Measurements from ENCODE around the gene SIM1.

SIM1 gene

DNA sequence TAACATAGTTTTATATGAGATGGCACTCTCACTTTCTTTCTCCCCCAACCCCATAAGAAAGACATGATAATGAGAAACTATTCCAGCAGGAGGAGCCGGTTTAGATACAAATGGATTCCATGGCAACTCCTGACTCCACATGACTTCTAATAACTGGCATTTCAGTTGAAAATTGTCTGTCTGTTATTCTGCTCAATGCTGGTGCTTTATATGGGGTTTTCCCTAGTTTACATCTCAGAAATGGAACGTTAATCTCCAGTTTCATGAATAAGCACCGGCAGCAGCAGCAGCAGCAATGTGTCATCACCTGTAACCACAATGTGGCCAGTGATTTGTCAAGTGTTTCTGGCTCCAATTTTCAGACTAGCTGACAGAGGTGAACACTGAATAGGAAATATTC lies 8.0 kb upstream of the SIM1 start:
- DNase-seq (ENCODE audit: low read depth): no peak

DNA sequence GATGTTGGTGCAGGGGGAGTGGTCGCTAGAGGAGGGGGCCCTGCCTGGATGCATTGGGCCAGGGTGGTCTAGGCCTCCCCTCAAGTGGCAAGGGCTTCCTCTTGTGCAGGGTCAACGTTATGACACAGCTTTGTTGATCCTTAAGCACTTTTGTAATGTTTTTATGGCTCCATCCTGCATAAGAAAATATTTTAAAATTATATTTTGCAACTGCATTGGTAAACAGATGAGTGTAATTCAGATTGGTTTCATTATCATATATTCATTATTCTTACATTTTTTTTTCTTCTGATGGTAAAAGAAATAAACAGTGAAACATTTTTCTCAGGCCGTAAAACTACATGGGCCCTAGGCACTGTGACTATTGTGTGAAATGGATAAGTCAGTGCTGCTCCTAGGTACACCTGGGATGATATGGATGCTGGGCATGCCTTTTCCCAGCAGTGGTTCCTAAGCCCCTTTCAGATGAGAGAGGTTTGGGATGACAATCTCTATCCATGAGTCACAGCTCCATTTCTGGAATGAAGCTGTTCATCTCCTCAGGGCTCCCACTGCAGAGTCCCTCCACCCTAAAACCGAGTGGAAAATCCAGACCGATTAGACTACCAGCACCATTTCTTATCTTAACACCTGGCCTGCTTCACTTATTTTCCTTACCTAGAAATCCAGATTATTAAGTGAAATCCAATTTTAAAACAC lies 5.8 kb upstream of the SIM1 start:
- no peak for DNase-seq (ENCODE audit: low read depth)

DNA sequence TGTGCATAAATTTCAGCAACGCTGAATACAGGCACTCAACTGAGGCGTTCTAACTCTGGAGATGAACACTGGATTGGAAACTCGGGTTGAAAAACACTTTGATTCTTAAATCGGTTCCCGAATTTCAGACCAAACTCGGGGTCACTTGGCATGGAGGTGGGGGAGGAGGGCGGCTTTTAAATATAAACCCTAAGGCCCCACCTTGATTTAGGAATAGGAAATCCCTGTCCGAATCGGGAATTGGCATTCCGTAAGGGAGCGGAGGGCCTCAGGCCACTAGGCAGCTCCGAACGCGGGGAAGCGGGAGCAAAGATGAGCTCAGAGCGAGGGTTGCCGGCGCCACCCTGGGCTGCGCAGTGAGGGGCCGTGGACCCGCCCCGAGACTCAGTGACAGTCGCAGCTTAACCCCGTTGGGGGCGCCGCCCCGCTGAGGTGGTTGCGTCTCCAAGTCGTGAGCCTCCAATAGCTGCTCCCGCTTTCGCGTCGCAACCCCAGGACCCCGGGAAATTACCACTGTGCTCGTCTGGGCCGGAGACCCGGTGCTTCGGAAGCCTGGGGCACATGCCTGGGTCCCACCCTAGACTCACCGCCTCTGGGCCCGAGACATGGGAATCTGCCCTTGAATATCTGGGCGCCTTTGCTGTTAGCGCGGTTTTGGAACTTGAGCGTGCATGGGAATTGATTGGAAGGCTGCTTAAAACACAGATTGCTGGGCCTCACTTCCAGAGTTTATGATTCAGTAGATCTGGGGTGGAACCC lies 4.6 kb upstream of the SIM1 start:
- DNase-seq (ENCODE audit: low read depth): no peak

DNA sequence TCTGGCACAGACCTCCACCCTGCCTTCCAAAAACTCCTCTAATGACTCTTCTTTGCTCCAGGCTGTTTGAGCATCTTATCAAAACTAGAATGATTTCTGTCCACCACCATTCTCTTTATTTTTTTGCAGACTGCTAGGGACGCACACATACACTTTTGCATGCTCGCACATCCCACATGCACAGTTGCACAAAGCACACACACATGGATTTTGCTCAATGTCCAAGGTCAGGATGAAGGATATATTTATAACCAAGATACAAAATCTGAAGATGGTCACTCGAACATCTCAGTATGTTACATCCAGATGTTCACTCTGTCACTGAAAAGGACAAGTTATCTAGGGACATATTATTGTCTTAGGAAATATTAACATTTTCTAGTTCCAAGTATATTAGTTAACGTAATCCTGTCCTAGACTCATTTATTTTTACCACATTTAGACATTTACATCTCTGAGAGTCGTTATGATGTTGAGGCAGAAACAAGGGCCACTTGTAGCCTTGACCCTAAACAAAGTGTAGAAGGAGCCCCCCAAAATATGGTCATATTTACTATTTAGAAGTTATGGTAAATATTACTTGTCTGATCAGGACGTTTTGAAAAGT lies 3.4 kb upstream of the SIM1 start:
- no peak for DNase-seq (ENCODE audit: low read depth)

DNA sequence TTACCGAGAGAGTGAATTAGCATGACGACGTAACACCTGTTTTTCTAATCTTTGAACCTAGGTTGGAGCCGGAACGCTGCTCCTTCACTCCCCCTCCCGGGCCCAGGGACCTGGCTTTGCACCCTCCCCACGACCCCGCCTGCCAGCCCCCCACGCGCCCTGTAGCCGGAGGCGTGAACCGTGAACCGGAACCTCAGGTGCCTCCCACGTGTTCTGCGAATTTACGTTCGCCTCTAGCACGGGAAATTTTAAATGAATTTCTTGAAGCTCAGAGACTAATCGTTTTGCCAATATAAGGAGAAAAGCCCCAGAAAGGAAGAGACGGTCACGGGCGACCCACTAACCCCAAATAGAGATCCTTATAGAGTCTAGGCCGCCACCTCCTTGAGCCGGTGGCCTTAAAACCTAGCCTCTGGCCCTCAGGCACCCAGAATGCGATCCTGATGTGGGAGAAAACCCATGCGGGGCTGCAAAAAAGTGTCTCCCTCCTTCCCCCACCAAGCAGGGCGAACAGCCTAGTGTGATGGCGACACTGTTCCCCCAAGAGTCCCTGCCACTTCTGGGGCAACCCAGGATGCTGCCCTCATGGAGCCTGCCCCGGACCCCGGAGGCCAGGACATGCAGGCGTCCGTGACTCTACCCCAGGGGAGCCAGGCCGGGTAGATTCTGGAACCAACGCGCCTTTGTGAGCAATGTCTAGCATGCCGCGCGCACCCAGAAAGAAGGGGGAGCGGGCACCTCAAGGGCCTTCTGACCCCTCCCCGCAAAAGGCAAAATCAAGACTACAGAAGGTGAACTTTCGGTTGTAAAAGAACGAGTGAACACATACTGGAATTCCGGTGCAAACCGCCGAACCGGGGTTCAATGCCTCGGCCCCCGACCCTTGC lies 2.7 kb upstream of the SIM1 start:
- DNase-seq (ENCODE audit: low read depth): no peak

DNA sequence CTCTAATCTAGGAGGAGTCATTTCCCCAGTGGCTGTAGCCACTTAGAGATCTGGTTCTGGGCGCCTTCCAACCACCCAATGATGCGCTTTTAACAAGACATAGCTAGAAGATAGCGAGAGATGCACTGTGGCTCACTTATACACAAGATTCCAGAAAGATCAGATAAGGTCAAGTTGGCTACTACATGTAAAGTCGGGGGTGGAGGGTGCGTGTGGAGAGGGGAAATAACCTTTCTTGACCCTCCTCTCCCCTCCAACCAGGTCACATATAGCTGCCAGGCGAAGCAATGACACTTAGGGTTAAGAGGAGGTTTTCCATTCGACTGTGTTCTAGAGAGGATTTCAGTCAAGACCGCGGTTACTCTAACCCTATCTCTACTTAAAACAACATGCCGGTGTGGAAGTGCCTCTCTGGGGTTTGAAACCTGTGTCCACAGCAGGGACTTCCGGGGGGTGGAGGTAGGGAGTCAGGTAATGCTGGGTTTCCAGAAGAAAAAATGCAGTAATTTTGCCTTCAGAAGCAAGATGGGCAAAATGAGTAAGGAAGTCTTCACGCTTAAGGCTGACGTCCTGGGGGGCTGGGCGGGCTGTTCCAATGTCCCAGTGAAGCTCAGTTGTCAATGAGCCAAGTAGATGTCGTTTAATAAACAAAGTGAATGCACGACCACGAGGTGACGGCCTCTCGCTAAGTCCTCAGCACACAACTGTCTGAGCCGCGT lies 1.8 kb upstream of the SIM1 start:
- DNase-seq (ENCODE audit: low read depth): no peak

DNA sequence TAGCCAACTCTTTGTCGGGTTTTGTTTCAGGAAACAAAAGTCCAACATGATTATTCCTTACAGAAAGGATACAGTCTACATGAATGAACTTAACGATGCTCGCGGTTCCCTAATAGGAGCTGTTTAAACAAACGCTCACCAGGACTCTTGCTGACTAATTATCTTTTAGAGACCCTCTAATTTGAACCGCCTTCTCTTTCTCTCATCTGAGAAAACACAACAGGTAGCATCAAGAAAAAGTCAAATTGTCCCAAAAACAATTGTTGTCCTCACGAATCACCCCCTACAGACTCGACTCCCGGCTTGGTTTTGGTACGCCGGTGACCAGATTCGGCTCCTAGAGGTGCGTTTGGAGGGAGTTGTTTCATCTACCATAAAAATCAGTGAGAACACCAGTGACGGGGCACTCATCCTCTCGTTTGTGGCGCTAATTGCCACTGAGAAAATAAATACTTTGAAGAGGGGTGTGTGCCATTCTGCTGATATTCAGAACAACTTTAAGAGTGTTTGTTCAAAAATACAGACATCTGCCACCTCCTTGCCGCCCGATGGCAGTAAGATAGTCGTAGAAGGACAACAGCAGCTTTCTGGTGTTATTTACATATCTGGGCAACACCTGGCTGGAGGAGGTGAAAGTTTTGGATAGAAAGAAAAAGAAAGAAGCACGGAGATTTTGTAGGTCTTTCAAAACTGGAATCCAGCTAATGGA lies 1.1 kb upstream of the SIM1 start:
- DNase-seq (ENCODE audit: low read depth): no peak

DNA sequence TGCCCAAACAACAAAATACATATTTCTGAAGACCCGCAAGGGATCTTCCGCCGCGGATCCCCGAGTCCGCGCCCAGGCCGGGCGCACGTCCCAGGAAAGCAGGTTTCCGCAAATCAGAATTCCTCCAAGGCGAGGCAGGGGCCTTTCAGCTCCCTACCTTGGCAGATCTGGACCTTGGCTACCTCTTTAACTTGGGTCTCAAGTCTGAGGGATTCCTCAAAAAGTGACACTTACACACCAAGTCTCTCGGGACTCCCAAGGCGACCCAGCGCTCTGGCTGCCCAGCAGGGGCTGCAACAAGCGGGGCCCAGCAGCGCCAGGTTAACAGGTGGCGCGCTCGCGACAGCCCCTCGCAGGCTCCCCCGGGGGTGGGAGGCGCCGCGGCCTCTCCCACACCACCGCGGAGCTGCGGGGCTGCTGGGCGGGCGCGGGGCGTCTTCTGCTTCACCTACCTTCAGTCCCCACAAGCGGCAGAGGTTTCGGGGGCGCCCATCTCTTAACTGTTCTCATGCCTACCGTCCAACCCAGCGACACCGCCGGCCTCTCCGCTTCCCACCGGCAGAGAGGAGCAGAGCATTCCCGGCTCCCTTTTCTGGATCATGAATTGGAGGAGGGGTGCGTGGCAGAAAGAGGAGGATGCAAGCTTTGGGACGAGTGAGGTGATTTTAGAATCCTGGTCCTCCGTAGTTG lies 414 bp downstream of the SIM1 start:
- no peak for DNase-seq (ENCODE audit: low read depth)

DNA sequence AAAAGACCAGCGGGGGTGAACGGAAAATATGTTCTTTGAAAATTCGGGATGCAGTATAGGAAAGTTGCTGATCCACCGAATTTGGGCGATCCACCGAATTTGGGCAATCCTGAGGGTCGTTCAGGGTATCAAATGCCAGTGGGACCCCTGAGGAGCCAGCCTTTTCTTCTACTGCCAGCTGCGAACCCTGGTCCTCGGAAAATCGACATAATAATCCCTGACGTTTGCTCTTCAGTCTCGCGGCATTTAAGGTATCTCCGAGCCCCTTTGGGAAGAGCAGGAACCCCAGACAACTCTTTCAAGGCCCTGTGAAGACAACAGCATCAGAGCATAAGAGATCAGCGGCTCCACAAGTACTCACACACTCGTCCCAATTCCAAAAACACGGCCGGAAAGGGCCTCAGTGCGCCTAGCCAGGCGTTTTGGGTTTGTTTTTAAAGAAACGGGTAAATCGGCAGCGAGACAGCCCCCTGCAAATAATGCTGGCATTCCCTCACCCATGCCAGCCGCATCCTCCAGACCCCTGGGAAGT lies 1.0 kb downstream of the SIM1 start:
- no peak for DNase-seq (ENCODE audit: low read depth)

DNA sequence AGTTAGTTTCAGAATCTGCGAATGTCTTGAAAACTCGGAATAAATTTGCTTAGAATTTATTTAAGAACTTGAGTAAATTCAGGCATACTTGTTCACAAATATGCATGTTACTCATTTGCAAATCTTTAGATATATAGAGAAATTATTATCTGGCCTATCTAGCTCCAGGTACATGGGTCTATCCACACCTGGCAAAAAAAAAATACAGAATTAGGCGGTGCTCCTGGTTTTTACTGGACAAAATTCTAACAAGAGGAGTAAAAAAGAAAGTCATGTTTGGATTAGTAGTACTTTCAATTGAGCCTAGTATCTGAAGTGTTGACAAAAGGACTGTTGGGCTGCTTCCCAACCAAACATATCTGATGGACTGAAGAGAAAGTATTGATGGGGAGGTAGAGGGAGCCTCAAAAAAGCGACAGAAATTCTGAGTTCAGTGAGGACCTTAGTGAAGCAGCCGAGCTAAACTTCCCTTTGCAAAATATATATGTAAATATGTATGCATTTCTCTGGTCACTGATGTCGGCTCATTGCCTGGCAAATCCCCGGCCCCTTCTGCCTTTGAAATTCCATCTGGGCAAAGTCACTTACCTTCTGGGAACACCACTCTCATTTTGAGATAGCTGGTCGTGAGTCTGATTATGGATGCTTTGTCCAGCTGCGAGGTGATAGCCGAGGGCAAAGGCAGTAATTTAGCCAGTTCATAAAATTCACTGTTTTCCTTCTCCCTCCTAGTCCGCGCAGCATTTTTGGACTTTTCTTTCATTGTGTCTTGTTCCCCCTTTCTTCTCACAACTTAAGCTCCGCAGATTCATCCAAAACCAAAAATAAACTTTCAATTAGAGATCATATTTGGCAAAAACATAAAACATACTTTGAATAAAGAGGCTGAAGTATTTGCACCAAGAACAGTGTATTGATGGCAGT lies 1.8 kb downstream of the SIM1 start:
- DNase-seq (ENCODE audit: low read depth): no peak

DNA sequence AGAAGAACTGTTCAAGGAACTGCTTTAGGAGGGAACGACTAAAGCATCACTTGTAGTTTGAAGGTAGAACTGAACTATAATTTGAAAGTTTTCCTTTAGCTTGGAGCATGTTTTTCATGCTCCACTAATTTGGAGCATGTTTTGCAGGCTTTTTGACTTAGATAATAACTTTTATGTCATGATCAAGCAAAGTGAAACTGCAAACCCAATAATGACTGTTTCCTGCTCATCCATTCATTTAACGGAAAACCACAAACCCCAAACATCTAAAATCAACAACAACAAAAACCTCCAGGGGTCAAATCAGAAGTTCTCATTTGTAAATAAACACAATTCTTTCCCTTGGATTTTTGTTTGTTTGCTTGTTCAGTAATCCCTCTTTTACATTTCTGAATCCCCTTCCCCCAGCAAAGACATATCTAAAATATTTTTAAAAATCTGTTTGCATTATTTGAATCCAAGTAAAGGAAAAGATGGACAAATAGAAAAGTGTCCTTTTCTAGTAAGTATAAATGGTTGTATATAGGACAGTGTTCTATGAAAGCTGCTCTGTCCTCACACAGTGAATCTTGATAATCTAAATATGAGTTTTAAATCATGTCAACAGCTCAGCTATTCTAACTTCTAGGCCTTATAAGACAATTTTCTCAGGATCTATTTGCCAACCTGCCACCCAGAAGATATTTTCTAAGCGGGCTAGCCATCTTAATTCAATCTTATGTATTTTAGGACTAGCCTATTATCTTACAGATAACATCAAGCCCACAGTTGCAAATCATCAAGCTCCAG lies 2.6 kb downstream of the SIM1 start:
- no peak for DNase-seq (ENCODE audit: low read depth)

DNA sequence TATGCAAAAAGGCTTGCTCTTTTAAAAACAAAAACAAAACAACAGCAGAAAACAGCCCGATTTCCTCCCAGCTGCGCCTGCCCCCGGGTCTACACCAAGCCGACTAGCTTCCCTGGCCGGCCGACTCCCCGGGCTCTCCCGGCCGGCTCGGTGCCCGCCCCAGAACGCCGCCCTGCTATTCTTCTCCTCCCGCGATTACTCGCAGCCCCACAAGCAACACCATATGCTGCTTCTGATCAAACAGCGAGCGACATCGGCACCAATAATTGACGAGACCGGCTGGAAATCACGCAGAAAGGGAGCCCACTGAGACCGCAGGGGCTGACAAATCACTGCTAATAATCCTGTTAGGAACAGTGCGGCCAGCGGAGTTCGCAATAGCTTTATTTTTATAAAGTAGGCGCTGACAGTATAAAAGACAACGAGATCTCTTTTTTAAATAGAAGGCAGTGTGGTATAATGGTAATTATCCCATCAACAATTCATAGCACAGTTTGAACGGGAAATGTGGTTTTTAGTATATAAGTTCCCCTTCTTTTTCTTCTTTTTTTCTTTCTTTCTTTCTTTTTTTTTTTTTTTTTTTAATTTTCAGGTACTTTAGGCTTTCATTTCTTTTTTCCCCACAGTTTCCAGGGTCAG lies 3.3 kb downstream of the SIM1 start:
- DNase-seq (ENCODE audit: low read depth): no peak

DNA sequence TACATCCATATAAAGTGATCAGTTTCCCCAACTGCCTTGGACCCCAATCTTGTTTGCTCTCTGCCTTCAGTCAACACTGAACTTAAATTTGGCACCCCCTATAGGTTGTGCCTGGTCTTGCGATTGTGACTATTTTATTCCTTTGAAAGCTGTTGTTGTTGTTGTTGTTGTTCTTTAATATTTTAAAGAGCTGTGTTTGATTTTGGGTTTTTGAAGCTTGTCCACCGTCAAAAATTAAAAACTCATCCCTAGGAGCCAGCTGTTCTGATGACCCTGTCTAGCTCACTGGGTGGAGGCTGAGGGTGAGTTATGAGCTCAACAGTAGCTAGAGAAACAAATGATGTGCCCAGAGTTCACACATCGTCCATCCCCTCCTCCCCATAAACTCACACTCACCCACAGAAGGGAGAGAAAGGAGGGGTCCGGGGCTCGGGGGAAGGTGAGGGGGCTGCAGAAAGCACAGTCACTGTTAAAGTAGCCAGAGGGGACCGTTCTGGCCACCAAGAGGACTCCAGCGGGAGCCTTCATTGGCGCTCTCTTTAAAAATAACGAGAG lies 4.0 kb downstream of the SIM1 start:
- no peak for DNase-seq (ENCODE audit: low read depth)

DNA sequence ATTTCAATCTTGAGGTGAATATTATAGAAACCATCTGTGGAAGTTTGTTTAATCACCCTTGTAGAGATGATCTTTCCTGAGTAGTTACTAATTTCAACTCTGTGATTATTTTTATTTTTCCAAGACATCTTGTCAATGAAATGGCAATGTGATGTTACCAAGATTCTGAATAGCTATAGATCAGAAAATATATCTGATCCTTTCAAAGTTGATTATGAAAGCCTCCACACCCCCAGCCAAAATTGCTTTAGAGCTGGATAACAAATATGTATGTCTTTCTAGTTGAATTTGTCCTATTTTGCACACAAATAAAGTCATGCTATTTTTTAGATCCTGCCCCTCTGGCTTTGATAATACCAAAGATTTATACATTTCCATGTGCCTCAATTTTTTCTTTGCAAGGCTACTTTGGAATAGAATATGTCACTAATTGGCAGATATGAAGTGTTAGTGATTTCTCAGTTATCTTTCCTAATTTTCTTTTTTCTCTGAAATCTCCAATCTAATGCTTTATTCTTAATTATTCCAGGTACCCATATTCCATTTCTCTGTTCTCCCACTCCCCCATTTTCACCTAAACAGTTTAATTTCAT lies 5.0 kb downstream of the SIM1 start:
- DNase-seq (ENCODE audit: low read depth): no peak

DNA sequence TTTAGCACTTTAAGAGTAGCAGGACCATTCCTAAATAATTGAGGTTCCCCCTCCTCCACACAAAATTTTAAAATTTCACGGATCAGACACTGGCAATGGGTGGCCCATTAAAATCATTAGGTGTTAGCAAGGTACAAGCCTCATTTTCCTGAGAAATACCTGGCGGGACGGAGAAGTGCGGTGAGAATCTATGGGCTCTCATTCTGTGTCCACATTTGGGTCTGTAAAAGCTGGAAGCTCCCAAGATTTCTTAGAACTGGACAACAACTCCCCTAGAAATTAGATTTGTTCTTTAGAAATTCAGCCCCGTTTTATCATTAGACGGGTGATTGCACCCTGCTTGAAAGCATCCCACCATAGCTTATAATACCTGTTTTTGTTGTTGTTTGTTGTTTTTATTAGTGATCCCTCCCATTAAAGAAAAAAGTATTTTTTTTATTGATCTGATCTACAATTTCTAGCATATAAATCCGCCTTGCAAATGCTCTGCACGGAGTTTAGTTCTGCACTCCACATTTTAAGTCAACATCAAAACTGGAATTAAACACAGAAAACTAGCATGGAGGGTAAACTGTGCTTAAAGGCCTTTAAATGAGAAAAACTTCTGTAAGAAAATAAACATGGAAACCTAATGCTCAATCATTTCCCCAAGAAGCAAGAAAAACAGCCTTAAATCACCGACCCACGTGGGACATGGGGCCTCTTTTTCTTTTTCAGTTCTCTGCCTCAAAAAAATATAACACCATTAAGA lies 5.7 kb downstream of the SIM1 start:
- DNase-seq (ENCODE audit: low read depth): no peak

DNA sequence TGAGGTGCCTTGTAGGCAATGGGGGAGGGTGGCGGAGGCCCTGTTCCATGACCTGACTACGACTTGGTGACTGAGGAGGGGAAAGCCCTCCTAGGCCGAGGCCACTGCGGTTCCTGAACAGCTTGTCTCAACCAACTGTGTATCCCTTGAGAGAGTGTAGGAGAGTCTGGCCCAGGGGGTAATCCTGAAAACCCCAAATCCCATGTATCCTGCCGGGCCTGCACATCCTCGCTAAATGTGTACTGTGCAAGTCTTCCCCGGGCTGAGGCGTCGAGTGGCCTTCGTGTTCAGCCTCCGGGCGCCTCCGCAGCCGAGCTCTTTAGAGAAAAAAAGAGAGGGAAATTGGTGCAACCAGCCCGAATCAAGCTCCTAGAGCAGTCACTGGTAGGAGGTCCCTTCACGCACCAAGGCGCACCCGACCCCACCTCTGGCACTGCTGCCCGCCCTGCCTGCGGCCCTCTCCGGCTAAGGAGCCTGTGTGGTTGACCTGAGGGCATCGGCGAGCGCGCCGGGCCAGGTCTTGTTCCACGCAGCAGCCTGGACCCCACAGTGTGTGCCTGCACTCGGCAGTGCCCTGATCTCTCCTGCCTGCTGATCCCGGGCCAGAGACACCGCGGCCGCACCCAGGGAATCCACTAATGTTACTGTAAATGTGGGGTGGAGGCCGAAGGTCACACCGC lies 7.3 kb downstream of the SIM1 start:
- no peak for DNase-seq (ENCODE audit: low read depth)

All from stimulated activated CD8-positive, alpha-beta memory T cell treated with anti-CD3 and anti-CD28 coated beads, Interleukin-15, amount 100 ng/mL, for 1 hour (primary cell).